Lower lobe of right lung (tissue), 2 donors: Measurements from ENCODE around the gene MRTFA. TPM values are rescaled to one million over a fixed set of nuclear protein-coding genes. Genes with fewer than 3 reads are reported as not detected.
"Not testable (repeated sequence)": the region's sequence is repeated elsewhere in the genome, so short reads cannot be mapped to it uniquely, and the experiment has no call there.

ENCODE experiments used
- ATAC-seq, 2 donors: fragments of 200-7000 bp; cut with Tn5 transposase; one replicate each; pipeline ENCODE4 v1.9.1; 2020 to 2022; ENCODE audit warnings: mild to moderate bottlenecking in 2 of 2, moderate library complexity in 2 of 2
- DNase-seq: peaks from one replicate; pipeline ENCODE4 v3.0.0-alpha.2; 2020
- H3K27ac ChIP-seq: fragments of 200-600 bp; one replicate; pipeline ENCODE4 v1.8.0; 2022
- H3K27me3 ChIP-seq: fragments of 200-600 bp; one replicate; pipeline ENCODE4 v1.8.0; 2022; ENCODE audit warnings: low read depth
- H3K36me3 ChIP-seq: fragments of 200-600 bp; one replicate; pipeline ENCODE4 v1.8.0; 2022; ENCODE audit warnings: mild to moderate bottlenecking
- H3K4me1 ChIP-seq: fragments of 200-600 bp; one replicate; pipeline ENCODE4 v1.8.0; 2022
- H3K4me3 ChIP-seq: fragments of 200-600 bp; one replicate; pipeline ENCODE4 v1.8.0; 2022; ENCODE audit warnings: mild to moderate bottlenecking
- H3K9me3 ChIP-seq: fragments of 200-600 bp; one replicate; pipeline ENCODE4 v1.8.0; 2022
- CTCF ChIP-seq: fragments of 200-600 bp; IDR thresholded peaks from one replicate; pipeline ENCODE4 v1.8.0; 2022; ENCODE audit warnings: antibody characterized with exemption, mild to moderate bottlenecking
- intact Hi-C: fragments of 100-400 bp; cut with DNase I; formaldehyde crosslinking; loops from one replicate; pipeline ENCODE4 v1.11.0; 2022
- total RNA-seq: library from RNA; stranded (reverse); fragmentation: NEBNext Ultra II Directional; extraction: Animal tissue kit (Norgen Biotek cat#: 25700); gene quantifications from one replicate; pipeline ENCODE4 v1.2.1, GENCODE V29; 2021
- donor health status: DM: no; HTN: yes; CAD: no; lungs with severe emphysema.

Gene MRTFA
- total RNA-seq, 1 donor from 2014 or later = 54.2 TPM

- Histone ChIP-seq H3K27me3 (no peaks in the 10 kb centered on the region), H3K4me1 (no peaks in the 10 kb centered on the region), H3K36me3 (no peaks in the 10 kb centered on the region), H3K4me3 (no peak overlapping the region), H3K9me3 (no peaks in the 10 kb centered on the region), H3K27ac (no peak overlapping the region)
- no peak for TF ChIP-seq CTCF
- DNase-seq (no peak), ATAC-seq (no peak)
- intact Hi-C loops = no loop called here
These were observed 78.5 kb downstream of the MRTFA start for GRCh38 chr22:40557972-40558371.

GRCh38 chr22:40556641-40557040, 79.9 kb downstream of the MRTFA start:
- no peaks in the 10 kb centered on the region for H3K4me1 ChIP-seq
- no peak overlapping the region for H3K27ac ChIP-seq
- no peak overlapping the region for H3K4me3 ChIP-seq
- H3K9me3 ChIP-seq = no peaks in the 10 kb centered on the region
- H3K36me3 ChIP-seq = peaks cover 7% of the 10 kb centered on the region
- intact Hi-C loops = no loop called here
- no peak for DNase-seq
- TF ChIP-seq CTCF = no peak
- ATAC-seq = no peak
- H3K27me3 ChIP-seq = no peaks in the 10 kb centered on the region

- H3K27ac ChIP-seq, H3K27me3 ChIP-seq, H3K9me3 ChIP-seq, intact Hi-C loops, H3K4me1 ChIP-seq, ATAC-seq, H3K4me3 ChIP-seq, DNase-seq: not testable (repeated sequence)
- peaks cover 16% of the 10 kb centered on the region for H3K36me3 ChIP-seq
These were observed 82.5 kb downstream of the MRTFA start for GRCh38 chr22:40554023-40554422.

GRCh38 chr22:40553014-40553554, 83.4 kb downstream of the MRTFA start:
- DNase-seq = no peak
- Histone ChIP-seq H3K27me3 (no peaks in the 10 kb centered on the region), H3K4me3 (no peak overlapping the region), H3K27ac (no peak overlapping the region), H3K9me3 (no peaks in the 10 kb centered on the region), H3K36me3 (peaks cover 16% of the 10 kb centered on the region), H3K4me1 (no peaks in the 10 kb centered on the region)
- TF ChIP-seq CTCF = no peak
- no peak for ATAC-seq
- intact Hi-C loops = no loop called here

GRCh38 chr22:40552070-40552469, 84.4 kb downstream of the MRTFA start:
- ATAC-seq (no peak), DNase-seq (no peak)
- Histone ChIP-seq H3K27ac (no peak overlapping the region), H3K9me3 (no peaks in the 10 kb centered on the region), H3K27me3 (no peaks in the 10 kb centered on the region), H3K36me3 (peaks cover 16% of the 10 kb centered on the region), H3K4me3 (no peak overlapping the region), H3K4me1 (no peaks in the 10 kb centered on the region)
- no peak for TF ChIP-seq CTCF
- intact Hi-C loops = no loop called here

- Histone ChIP-seq H3K4me1 (peaks cover 11% of the 10 kb centered on the region), H3K27me3 (no peaks in the 10 kb centered on the region), H3K36me3 (peaks cover 26% of the 10 kb centered on the region), H3K27ac (no peak overlapping the region), H3K9me3 (no peaks in the 10 kb centered on the region), H3K4me3 (no peak overlapping the region)
- no peak for TF ChIP-seq CTCF
- ATAC-seq (no peak), DNase-seq (no peak)
- intact Hi-C loops = no loop called here
These were observed 88.8 kb downstream of the MRTFA start for GRCh38 chr22:40547729-40548143.
